Trophoblast cell (in vitro differentiated cells and primary cell): Measurements from ENCODE around the gene NPFFR2.

Experiments
- DNase-seq, 2 donors: peaks; one replicate each; pipeline ENCODE4 v3.0.0-alpha.2; 2016
- H2AFZ ChIP-seq: 2 replicates; pipeline ENCODE4 v1.6.1; 2013; ENCODE audit warnings: low read length, moderate library complexity, mild to moderate bottlenecking; ENCODE audit not compliant: insufficient read depth, poor library complexity
- H2AK5ac ChIP-seq: 2 replicates; pipeline ENCODE4 v1.6.1; 2013; ENCODE audit warnings: mild to moderate bottlenecking, low read length
- H2BK120ac ChIP-seq: 2 replicates; pipeline ENCODE4 v1.6.1; 2013; ENCODE audit warnings: low read length, mild to moderate bottlenecking, moderate library complexity; ENCODE audit not compliant: insufficient read depth, poor library complexity
- H2BK12ac ChIP-seq: 2 replicates; pipeline ENCODE4 v1.6.1; 2013; ENCODE audit warnings: mild to moderate bottlenecking, low read length, moderate library complexity
- H2BK5ac ChIP-seq: 2 replicates; pipeline ENCODE4 v1.6.1; 2013; ENCODE audit warnings: low read length, low read depth, moderate library complexity, mild to moderate bottlenecking; ENCODE audit not compliant: poor library complexity
- H3K14ac ChIP-seq: 2 replicates; pipeline ENCODE4 v1.6.1; 2013; ENCODE audit warnings: mild to moderate bottlenecking, low read length
- H3K18ac ChIP-seq: 2 replicates; pipeline ENCODE4 v1.6.1; 2013; ENCODE audit warnings: mild to moderate bottlenecking, low read length
- H3K23ac ChIP-seq: 2 replicates; pipeline ENCODE4 v1.6.1; 2013; ENCODE audit warnings: low read length
- H3K27ac ChIP-seq: 2 replicates; pipeline ENCODE4 v1.5.1; 2013; ENCODE audit warnings: low read depth, mild to moderate bottlenecking, inconsistent platforms, low read length, moderate library complexity
- H3K27me3 ChIP-seq: 2 replicates; pipeline ENCODE4 v1.6.1; 2013; ENCODE audit warnings: inconsistent platforms, mild to moderate bottlenecking, low read length, moderate library complexity; ENCODE audit not compliant: insufficient read depth
- H3K36me3 ChIP-seq, 2 experiments: 1 replicate in 1 of 2; 2 replicates in 1 of 2; pipeline ENCODE4 v1.6.1; 2013; ENCODE audit warnings: low read length in 2 of 2, mild to moderate bottlenecking in 2 of 2, moderate library complexity in 1 of 2; ENCODE audit not compliant: insufficient read depth in 2 of 2, control insufficient read depth in 1 of 2
- H3K4ac ChIP-seq: 2 replicates; pipeline ENCODE4 v1.6.1; 2013; ENCODE audit warnings: low read depth, mild to moderate bottlenecking, low read length, moderate library complexity
- H3K4me1 ChIP-seq, 2 experiments: 1 replicate in 1 of 2; 2 replicates in 1 of 2; pipeline ENCODE4 v1.6.1; 2013; ENCODE audit warnings: low read length in 2 of 2, mild to moderate bottlenecking in 2 of 2, moderate library complexity in 1 of 2; ENCODE audit not compliant: insufficient read depth in 2 of 2, control insufficient read depth in 1 of 2
- H3K4me2 ChIP-seq: 2 replicates; pipeline ENCODE4 v1.6.1; 2013; ENCODE audit warnings: inconsistent platforms, mild to moderate bottlenecking, low read length, moderate library complexity
- H3K4me3 ChIP-seq: 2 replicates; pipeline ENCODE4 v1.5.1; 2013; ENCODE audit warnings: mild to moderate bottlenecking, low read depth, low read length, inconsistent platforms
- H3K79me1 ChIP-seq: one replicate; pipeline ENCODE4 v1.6.1; 2013; ENCODE audit warnings: low read length
- H3K79me2 ChIP-seq: 2 replicates; pipeline ENCODE4 v1.6.1; 2013; ENCODE audit warnings: low read length, mild to moderate bottlenecking; ENCODE audit not compliant: control insufficient read depth, insufficient read depth, poor library complexity
- H3K9ac ChIP-seq: 2 replicates; pipeline ENCODE4 v1.6.1; 2013; ENCODE audit warnings: mild to moderate bottlenecking, low read length
- H3K9me3 ChIP-seq: 2 replicates; pipeline ENCODE4 v1.6.1; 2013; ENCODE audit warnings: low read depth, mild to moderate bottlenecking, control low read depth, inconsistent platforms, low read length; ENCODE audit not compliant: insufficient read depth
- H4K12ac ChIP-seq: 2 replicates; pipeline ENCODE4 v1.6.1; 2013; ENCODE audit warnings: low read depth, mild to moderate bottlenecking, low read length, moderate library complexity
- H4K8ac ChIP-seq: 2 replicates; pipeline ENCODE4 v1.6.1; 2013; ENCODE audit warnings: low read depth, mild to moderate bottlenecking, low read length, moderate library complexity
- H4K91ac ChIP-seq: one replicate; pipeline ENCODE4 v1.6.1; 2013; ENCODE audit warnings: low read depth, mild to moderate bottlenecking, low read length, moderate library complexity
- WGBS: extraction: QIAGEN DNeasy Blood & Tissue Kit; methylation state at CpG from one replicate; pipeline ENCODE4 v1.1.7; 2013; ENCODE audit warnings: missing lambda C conversion rate; ENCODE audit not compliant: insufficient read length, insufficient coverage; ENCODE audit errors: extremely low coverage; 5-methylcytosine and 5-hydroxymethylcytosine counted together

NPFFR2 gene

GRCh38 chr4:72171761-72172160 is 140.0 kb downstream of the NPFFR2 start:
- no peak overlapping the region for H3K4me2 ChIP-seq
- H3K9me3 ChIP-seq = no peaks in the 10 kb centered on the region
- H3K4me3 ChIP-seq = no peak overlapping the region
- H4K12ac ChIP-seq = no peak overlapping the region
- no CpG with 5 or more reads among the region's 1 CpG for WGBS
- H3K79me1 ChIP-seq = no peaks in the 10 kb centered on the region
- no peaks in the 10 kb centered on the region for H3K27me3 ChIP-seq
- no peak for DNase-seq
- no peak overlapping the region for H3K14ac ChIP-seq
- H2BK5ac ChIP-seq = no peak overlapping the region
- no peak overlapping the region for H3K9ac ChIP-seq
- no peaks in the 10 kb centered on the region for H3K4me1 ChIP-seq
- H3K23ac ChIP-seq = no peak overlapping the region
- no peak overlapping the region for H3K4ac ChIP-seq
- no peak overlapping the region for H3K18ac ChIP-seq
- H3K27ac ChIP-seq = no peak overlapping the region
- no peak overlapping the region for H2AFZ ChIP-seq
- no peak overlapping the region for H2BK12ac ChIP-seq
- H4K91ac ChIP-seq = no peak overlapping the region
- no peaks in the 10 kb centered on the region for H3K79me2 ChIP-seq
- H2AK5ac ChIP-seq = no peak overlapping the region
- no peaks in the 10 kb centered on the region for H3K36me3 ChIP-seq
- H4K8ac ChIP-seq = no peak overlapping the region
- H2BK120ac ChIP-seq = no peak overlapping the region

GRCh38 chr4:72179342-72179741 is 147.5 kb downstream of the NPFFR2 start:
- Histone ChIP-seq H3K9me3 (no peaks in the 10 kb centered on the region), H3K4me3 (no peak overlapping the region), H4K91ac (no peak overlapping the region), H3K4ac (no peak overlapping the region), H3K14ac (no peak overlapping the region), H2BK5ac (no peak overlapping the region), H4K8ac (no peak overlapping the region), H3K79me2 (no peaks in the 10 kb centered on the region), H3K36me3 (no peaks in the 10 kb centered on the region), H2AK5ac (no peak overlapping the region), H3K9ac (no peak overlapping the region), H3K23ac (no peak overlapping the region), H3K27ac (no peak overlapping the region), H3K18ac (no peak overlapping the region), H2AFZ (no peak overlapping the region), H2BK120ac (no peak overlapping the region), H3K4me1 (no peaks in the 10 kb centered on the region), H3K27me3 (no peaks in the 10 kb centered on the region), H3K79me1 (no peaks in the 10 kb centered on the region), H2BK12ac (no peak overlapping the region), H3K4me2 (no peak overlapping the region), H4K12ac (no peak overlapping the region)
- no CpG with 5 or more reads among the region's 1 CpG for WGBS
- DNase-seq = no peak

GRCh38 chr4:72186714-72187113 is 154.9 kb downstream of the NPFFR2 start:
- no peaks in the 10 kb centered on the region for H3K4me1 ChIP-seq
- no peak overlapping the region for H3K4me3 ChIP-seq
- no peak overlapping the region for H2AK5ac ChIP-seq
- no peak overlapping the region for H2BK120ac ChIP-seq
- no peak overlapping the region for H4K8ac ChIP-seq
- H3K14ac ChIP-seq = no peak overlapping the region
- H3K4ac ChIP-seq = no peak overlapping the region
- no peaks in the 10 kb centered on the region for H3K27me3 ChIP-seq
- no peak overlapping the region for H3K9ac ChIP-seq
- H2AFZ ChIP-seq = no peak overlapping the region
- H3K9me3 ChIP-seq = no peaks in the 10 kb centered on the region
- H4K91ac ChIP-seq = no peak overlapping the region
- no peak overlapping the region for H3K27ac ChIP-seq
- no CpG with 5 or more reads among the region's 1 CpG for WGBS
- no peaks in the 10 kb centered on the region for H3K79me1 ChIP-seq
- H4K12ac ChIP-seq = no peak overlapping the region
- no peak overlapping the region for H3K18ac ChIP-seq
- no peak overlapping the region for H3K4me2 ChIP-seq
- H3K79me2 ChIP-seq = no peaks in the 10 kb centered on the region
- H2BK12ac ChIP-seq = no peak overlapping the region
- no peak overlapping the region for H2BK5ac ChIP-seq
- DNase-seq = no peak
- H3K23ac ChIP-seq = no peak overlapping the region
- no peaks in the 10 kb centered on the region for H3K36me3 ChIP-seq

- H3K4me3 ChIP-seq = no peak overlapping the region
- no peak for DNase-seq
- no peak overlapping the region for H2AK5ac ChIP-seq
- H2AFZ ChIP-seq = no peak overlapping the region
- H2BK5ac ChIP-seq = no peak overlapping the region
- H3K79me1 ChIP-seq = no peaks in the 10 kb centered on the region
- H3K18ac ChIP-seq = no peak overlapping the region
- no peak overlapping the region for H2BK12ac ChIP-seq
- no peak overlapping the region for H3K9ac ChIP-seq
- no peaks in the 10 kb centered on the region for H3K79me2 ChIP-seq
- H3K4me2 ChIP-seq = no peak overlapping the region
- WGBS = no CpG with 5 or more reads among the region's 8 CpGs
- no peaks in the 10 kb centered on the region for H3K4me1 ChIP-seq
- H3K9me3 ChIP-seq = no peaks in the 10 kb centered on the region
- H3K23ac ChIP-seq = no peak overlapping the region
- no peak overlapping the region for H4K91ac ChIP-seq
- no peak overlapping the region for H4K8ac ChIP-seq
- no peak overlapping the region for H4K12ac ChIP-seq
- H3K36me3 ChIP-seq = no peaks in the 10 kb centered on the region
- no peak overlapping the region for H2BK120ac ChIP-seq
- H3K27ac ChIP-seq = no peak overlapping the region
- no peak overlapping the region for H3K4ac ChIP-seq
- H3K27me3 ChIP-seq = no peaks in the 10 kb centered on the region
- no peak overlapping the region for H3K14ac ChIP-seq
Observed at GRCh38 chr4:72194046-72194445, 162.2 kb downstream of the NPFFR2 start.
